CD4-positive, alpha-beta T cell treated with Interleukin-15 for 4 hours (primary cell): ENCODE results near the gene HNRNPA1L2.
"Not testable (repeated sequence)": the region's sequence is repeated elsewhere in the genome, so short reads cannot be mapped to it uniquely, and the experiment has no call there.

ENCODE experiments used
- DNase-seq: peaks from one replicate; pipeline ENCODE4 v3.0.0-alpha.2; 2020; ENCODE audit warnings: low spot score

Gene HNRNPA1L2

DNA sequence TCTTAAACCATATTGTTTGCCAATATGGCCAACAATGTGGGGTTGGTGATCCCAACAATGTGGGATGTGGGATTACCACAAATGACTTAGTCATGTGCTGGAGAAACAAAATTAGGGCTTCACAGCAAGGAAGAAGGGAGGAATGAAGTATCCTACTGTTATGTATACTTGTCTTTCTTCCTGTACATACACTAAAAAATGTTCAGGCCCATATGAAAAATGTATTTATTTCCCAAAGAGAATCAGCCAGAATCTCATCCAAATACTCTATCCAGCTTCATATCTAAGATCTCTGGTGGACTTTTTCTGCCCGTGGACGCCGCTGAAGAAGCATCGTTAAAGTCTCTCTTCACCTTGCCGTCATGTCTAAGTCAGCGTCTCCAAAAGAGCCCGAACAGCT, at the start of gene HNRNPA1L2:
Gene HNRNPA1L2, plus strand, starts transcription at position 301 of the 400 bp plus-strand sequence. Its CDS starts 62 bp downstream, at position 363.
- no peak for DNase-seq

DNA sequence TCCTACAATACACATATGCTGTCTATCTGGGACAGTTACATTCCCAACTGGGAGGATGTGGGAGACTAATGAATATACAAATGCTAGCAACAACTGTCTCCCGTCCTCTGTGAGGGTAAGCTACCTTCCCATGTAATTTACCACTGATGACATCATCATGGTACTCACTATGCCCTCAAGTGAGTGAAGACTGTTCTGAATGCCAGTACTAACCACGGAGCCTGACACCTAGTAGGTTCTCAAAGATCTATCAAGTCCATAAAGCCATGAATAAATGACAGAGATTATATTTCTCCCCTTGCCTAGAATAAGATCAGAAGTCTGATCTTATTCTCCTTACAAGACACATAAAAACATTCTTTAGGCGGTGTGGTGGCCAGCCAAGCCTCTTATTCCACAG, 49.1 kb upstream of the HNRNPA1L2 start:
- not testable (repeated sequence) for DNase-seq

DNA sequence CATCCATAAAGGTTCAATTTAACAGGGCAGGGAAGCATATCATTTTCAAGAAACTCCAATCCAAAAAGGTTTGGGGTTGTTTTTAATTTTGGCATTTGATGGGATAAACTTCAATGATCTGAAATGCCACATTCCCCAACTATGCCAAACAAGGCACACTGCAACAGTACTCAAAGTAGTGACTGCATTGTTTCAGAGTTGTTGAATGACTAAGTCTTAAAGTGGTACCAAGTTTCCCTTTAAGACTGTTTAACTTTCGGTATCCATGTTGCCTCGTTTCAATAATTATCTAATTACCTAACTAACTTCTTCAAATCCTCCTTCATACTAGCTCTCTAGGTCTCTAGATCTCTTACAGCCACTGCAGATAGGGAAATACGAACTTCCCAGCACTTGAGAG, 48.4 kb upstream of the HNRNPA1L2 start:
- not testable (repeated sequence) for DNase-seq

DNA sequence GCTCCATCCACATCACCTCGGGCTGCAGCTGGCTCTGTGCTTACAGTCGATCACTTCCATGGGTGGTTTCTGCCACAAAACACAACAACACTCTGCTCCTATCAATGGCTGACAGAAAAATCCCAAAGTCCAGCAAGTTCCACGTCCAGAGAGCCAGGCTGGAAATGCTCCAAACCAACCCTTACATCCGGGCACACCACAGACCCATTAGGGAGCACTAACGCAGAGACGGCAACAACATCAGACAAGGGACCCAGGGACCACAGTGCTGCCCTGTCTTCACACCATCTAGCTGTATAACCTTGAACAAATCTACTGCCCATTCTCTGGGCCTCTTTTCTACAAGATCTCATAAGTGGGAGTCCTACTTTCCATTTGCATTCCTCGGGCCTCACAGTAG, 47.9 kb upstream of the HNRNPA1L2 start:
- not testable (repeated sequence) for DNase-seq

DNA sequence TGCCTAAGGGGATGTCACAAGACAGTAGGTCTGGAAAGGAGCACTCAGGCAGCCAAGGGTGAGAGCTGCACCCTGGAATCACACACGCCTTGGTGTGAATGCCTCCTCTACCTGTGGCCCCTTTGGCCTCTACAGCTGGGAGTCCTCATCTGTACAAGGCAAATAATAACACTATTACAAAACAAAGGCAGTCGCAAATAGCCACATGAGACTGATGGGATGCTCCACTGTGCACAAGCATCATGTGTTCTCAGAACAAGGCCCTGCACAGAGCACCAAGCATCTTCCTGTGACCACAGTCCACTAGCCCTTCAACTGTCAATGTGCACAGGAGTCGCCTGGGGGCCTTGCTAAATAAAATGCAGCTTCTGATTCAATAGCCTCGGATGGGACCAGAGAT, 44.6 kb upstream of the HNRNPA1L2 start:
- no peak for DNase-seq

DNA sequence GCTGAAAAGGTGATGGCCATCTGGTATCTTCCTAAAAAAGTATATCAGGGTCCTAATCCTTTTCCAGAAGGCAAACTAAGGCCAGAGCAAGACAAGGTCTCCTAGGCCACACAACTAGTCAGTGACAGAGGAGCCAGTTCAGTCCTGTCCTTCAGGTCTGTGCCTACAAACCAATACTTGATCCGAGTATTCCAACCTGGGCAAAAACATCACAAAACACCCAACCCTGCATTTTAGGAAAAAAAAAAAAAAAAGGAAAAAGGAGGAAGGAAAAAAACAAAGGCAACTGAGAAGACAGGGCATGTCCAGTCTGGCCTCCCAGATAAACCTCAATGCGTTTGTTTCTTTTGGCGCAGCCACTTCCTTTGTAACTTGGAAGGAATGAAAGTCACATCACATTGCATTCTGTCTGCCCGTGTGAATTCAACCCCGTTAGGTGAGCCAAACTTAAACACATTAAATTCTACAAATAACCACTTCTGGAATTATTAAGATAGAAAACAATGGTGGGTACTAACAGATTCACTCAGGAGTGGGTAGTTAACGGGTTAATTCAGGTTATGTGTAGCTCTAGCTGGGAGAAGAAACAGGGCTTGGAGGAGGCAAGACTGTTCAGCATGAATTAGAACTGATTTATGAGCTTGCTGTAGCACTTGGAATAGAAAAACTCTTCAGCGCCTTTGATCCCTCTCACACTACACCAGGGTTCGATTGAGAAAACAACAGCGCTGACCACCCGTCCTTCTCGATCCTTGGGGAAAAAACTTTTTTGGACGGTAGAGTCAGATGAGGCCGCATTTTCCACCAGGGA, 43.0 kb upstream of the HNRNPA1L2 start:
- DNase-seq, result no peak

DNA sequence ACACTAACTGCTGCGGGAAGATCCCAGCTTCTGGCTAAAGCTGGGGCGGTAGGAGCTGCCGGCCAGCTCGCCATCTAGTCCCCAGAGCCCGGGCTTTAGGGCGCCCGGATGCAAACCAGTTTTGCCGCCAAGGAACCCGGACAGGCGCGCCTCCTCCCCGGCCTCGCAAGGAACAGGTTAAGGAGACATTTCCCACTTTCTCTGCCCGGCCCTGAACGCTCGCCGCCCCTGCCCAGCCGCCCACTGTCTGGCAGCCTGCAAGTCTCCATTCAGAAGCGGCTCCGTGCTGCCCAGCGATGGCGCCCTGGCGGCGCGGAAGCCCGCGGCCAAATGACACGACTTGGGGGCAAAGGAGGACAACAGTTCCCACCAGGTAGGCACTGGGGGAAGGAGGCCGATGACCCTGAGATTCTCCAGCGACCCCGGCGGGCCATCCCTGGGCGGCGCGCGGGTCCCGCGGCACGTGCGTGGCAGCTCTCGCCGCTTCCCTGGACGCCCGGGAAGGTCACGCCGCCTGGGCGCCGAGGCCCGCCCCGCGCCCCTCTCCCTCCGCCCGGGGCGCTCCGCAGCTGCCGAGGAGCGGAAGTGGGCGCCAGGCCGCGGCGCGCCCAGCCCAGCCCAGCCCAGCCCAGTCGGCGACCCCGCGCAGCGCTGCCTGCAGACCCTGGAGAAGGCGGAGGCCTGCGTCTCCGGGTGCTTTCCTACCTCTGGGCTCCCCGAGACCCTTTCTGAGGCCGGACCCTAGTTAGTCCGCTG, 42.2 kb upstream of the HNRNPA1L2 start:
- no peak for DNase-seq

DNA sequence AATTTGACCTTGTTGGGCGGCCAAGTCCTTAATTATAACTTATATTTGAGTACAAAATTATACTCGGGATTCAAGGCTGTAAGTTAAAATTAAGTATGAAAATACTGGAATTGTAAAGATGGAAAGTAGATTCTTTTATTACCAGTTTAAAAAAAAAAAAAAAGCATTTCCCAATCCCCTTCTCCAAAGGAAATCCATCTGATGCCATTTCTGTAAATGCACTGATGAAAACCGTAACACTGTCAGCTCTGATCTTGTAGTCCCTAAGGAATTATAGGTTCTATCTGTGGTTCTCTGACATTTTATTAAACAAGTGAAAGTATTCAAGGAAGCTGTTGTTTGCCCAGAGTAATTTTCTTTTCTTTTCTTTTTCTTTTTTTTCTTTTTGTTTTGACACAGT, 41.6 kb upstream of the HNRNPA1L2 start:
- no peak for DNase-seq

DNA sequence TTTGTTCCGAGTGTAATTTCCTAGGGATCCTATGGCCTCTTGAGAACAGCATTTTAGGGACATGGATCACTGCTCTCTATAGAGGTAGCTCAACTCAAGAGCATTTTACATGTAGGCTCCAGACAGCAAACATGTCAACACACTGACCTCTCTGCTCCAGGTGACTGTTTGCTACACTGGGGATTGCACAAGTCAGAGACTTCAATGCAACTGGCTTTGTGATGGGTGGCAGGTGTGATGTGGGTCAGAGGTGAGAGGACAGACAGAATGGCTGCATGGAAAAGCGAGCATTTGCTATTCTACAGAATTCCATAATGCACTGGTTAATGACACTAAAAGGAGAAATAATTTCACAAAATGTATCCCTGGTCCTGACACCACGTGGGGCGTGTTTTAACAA, 38.9 kb upstream of the HNRNPA1L2 start:
- not testable (repeated sequence) for DNase-seq

DNA sequence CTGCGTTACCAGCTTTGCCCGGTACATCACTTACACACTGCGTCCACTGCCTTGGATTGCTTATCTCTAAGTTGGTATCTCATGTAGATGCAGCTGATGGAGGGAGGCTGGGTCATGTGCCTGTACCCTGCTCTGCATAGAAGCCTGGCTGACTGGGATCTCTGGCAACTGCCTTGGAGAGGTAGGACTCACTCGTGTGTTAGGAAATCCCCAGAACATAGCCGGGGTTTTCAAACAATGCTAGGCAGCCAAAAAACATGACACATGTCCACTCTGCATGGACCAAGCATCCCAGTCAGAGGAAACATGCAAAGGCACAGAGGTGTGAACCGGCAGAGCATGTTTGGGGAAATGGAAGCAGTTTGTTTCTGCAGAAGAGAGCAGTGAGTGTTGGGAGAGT, 36.1 kb upstream of the HNRNPA1L2 start:
- DNase-seq, result not testable (repeated sequence)

DNA sequence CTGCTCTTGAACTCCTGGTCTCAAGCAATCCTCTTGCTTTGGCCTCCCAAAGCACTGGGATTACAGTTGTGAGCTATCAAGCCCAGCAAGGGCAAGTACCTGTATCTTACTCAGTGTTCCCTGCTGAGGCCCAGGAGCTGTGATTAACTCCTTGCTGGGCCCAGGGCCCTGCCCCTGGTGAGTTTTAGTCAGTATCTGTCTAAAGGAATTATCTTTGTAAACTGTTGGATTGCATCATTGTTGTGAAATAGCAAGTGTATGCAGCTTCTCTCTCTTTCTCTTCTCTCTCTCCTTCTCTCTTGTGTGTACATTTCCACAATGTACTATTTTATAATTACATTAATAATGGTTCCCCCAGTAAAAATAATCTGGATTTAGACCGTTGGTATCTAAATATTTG, 35.4 kb upstream of the HNRNPA1L2 start:
- not testable (repeated sequence) for DNase-seq

DNA sequence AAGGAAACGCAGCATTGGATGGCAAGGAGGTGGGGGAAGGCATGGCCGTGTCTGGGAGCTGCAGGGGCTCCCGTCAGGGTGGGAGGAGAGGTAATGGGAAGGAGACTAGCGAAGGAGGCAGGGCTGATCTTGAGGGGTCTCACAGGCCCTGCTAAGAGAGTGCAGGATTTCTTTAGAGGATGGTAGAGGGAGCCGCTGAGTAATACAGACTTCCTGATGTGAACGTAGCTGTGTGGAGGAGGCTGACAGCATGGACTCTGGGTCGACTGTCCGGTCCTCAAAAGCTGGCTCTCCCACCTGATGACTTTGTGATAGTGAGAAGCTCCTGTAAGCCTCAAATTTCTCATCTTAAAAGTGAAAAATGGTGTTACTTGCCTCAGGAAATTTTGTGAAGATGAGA, 34.0 kb upstream of the HNRNPA1L2 start:
- not testable (repeated sequence) for DNase-seq

DNA sequence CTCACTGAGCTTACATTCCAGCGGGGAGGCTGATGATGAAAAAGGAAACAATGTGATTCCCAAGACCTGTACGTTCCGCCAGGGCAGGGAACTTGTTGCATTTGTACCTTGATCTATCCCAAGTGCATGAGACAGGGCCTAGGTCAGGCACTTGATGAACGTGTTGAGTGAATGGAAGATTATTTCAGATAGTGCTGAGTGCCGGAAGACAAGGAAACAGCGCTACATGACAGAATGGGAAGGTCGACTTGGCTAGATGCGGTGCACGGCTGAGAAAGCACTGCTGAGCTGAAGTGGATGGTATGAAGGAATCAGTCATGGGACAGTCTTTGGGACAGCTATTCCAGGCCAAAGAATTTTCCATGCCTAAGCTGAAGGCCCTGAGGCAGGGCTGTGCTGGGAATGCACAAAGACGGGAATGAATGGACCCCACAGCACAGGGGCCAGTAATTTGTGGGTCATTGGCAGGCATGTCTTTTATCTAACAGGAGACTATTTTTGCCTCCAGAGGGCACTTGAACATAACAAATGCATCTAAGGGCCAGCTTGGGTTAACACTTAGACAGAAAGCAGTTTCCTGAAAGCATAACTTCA, 33.1 kb upstream of the HNRNPA1L2 start:
- peak; percentile 49 for DNase-seq

DNA sequence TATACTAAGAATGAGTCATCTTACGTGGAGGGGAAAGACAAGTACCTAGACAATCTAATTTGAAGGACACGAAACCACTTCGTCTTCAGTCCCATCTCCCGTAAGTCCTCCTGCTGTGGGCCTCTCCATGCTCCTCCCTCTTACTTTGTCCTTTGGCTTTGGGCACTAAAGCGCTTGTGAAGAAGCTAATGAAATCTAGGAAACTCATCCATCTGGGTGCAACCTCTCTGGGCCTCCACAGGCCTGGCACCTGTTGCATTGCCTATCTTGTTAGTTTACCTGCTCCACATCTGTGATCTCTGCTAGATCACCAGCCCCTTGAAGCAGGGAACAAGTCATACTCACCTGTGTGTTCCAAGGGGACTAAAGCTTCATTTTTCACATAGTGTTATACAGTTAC, 32.1 kb upstream of the HNRNPA1L2 start:
- not testable (repeated sequence) for DNase-seq

DNA sequence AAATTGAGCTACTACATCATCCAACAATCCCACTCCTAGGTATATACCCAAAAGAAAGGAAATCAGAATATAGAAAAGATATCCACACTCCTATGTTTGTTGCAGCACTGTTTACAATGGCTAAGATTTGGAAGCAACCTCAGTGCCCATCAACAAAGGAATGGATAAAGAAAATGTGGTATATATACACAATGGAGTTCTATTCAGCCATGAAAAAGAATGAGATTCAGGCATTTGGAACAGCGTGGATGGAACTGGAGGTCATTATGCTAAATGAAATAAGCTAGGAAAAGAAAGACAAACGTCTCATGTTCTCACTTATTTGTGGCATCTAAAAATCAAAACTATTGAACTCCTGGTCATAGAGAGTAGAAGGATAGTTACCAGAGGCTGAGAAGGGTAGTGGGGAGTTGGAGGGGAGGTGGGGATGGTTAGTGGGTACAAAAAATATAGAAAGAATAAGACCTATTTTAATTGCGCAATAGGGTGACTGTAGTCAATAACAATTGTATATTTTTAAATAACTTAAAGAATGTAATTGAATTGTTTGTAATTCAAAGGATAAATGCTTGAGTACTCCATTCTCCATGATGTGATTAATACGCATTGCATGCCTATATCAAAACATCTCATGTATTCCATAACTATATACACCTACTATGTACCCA, 27.0 kb upstream of the HNRNPA1L2 start:
- no peak for DNase-seq

DNA sequence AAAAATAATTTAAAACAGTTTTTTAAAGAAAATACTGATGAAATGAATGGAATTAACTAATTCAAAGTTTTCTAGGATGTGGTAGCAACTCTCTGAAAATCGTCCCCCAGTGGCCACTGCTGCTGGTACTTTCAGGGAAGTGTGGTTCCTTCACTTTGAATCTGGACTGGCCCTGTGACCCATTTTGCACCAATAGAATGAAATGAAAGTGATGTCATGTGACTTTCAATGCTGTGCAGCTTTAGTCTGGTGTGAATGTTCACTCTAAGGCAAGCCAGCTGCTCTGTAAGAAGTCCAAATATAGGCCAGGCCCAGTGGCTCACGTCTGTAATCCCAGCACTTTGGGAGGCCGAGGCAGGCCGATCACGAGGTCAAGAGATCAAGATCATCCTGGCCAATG, 26.4 kb upstream of the HNRNPA1L2 start:
- no peak for DNase-seq

DNA sequence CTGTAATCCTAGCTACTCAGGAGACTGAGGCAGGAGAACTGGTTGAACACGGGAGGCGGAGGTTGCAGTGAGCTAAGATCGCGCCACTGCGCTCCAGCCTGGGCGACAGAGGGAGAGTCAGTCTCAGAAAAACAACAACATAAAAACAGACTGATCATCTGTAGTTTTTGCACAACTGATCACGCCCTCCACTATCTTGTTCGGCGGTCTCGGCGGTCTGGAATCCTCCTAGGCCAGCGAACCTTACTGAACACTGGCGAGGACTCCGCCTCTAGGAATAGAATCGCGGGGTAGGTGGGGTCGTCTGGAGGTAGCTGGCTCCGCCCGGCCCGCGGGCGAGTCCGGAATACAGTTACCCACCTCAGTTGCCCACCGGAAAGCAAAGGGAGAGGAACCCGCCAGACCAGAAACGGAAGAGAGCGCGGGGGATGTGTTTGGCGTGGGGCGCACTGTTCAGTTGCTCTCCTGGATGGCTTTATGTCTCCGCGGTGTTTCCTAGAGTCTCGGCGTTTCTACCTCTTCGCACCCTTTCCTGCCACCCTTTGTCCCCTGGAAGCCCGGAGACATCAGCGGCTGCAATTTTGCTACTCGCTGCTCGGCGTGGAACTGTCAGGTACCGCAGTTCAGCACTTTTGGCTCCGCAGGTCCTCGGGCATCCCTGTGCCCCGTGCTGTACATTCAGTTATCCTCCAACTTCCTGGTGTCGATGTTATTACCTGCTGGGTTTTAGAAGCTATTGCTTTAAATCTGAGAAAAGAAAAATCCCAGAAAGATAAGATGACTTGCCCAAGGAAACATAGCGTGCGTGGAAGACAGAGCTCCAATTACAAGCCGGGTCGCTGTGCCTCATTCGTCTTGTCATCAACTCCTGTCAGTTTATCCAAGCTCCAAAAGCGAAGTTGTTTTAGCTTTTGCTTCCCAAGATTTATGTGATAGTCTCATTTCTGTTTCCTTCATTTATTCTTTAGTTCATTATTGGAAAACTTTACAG, 24.9 kb upstream of the HNRNPA1L2 start:
- peak; percentile 86 for DNase-seq

DNA sequence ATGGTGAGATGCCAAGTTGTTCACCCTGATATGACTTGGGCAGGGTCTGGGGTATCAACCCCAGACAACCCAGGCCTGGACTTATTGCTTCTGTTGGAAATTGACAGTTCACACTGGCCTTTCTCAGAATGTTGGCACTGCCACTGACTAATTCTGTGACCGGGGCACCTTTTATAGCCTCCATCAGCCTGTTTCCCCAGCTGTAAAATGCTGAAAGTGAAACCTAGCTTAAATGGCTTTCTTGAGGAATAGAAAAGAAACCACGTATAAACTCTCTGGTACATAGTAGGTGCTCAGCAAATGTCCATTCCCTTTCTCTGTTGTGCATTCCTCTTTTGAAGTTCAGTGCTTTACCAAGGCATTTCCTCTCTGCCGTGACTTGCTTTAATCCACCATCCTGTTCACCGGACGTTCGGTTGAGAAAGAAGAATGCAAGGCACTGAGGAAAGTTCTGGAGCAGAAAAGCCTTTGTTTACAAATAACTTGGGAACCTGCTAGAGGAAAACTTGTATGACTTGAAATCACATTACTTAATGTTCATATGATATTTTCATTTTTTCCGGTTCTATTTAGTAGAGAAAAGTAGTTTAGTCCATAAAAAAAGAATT, 11.0 kb upstream of the HNRNPA1L2 start:
- DNase-seq, result not testable (repeated sequence)

DNA sequence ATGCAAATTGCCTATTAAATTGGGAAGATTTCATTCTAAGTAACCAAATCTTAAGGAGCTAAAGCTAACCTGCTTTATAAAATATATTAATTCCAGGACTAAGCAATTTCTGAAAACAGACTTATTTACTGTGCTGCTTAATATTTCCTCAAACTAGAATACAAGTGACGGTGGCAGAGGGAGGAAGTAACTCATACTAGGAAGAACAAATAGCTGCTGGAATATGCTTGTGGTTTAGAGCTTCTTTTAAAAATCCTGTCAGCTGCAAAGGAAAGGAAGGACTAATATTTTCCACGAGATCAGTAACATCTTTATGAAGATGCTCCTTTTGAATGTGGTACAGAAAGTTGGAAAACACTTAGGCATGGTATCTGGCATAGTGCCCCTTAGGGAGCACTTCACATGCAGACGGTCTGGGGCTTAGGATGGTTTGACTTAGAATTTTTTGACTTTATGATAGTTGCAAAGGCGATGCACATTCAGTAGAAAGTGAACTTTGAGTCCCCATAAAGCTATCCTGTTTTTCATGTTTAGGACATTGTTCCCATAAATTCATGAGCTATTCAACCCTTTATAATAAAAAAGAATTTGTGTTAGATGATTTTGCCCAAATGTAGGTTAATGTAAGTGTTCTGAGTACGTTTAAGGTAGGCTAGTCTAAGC, 3.4 kb upstream of the HNRNPA1L2 start:
- DNase-seq, result no peak

DNA sequence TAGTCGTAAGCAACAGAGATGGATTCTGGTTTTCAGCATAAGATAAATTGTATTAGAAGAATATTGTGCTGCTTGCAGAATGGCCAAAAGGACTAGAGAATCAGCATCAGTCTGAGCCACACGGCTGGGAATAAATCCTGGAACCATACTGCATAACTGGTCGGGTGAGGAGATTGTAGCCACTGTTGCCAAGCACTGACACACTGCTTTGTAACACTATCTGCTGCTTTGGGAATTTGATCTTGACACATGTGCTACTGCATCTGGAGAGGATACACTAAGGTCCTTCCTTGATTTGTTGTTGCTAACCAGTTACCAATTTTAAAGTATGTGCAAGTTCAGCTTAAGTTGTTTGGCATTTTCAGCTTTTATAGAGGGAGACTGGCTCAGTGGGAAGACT, 1.9 kb downstream of the HNRNPA1L2 start:
- DNase-seq, result no peak
